B cell (primary cell): Measurements from ENCODE around the gene VSIG10. TPM values are rescaled to one million over a fixed set of nuclear protein-coding genes. Genes with fewer than 3 reads are reported as not detected.

Source experiments
- ATAC-seq: fragments of 200-7000 bp; cut with Tn5 transposase; one replicate; pipeline ENCODE4 v1.10.0; 2021; ENCODE audit warnings: low read depth, mild to moderate bottlenecking, moderate number of reproducible peaks, moderate library complexity
- CTCF ChIA-PET: fragments of 350-600 bp; sonication (Branson Sonifier 250); formaldehyde crosslinking; loops from one replicate; lab custom pipeline; 2021; ENCODE audit warnings: antibody characterized with exemption, inconsistent platforms; lab: Charles Lee
- POLR2A ChIA-PET: fragments of 350-600 bp; sonication (Branson Sonifier 250); formaldehyde crosslinking; loops from one replicate; lab custom pipeline; 2021; ENCODE audit warnings: antibody characterized with exemption; lab: Charles Lee
- DNase-seq: peaks from one replicate; pipeline ENCODE4 v3.0.0; 2013
- H2AFZ ChIP-seq: 2 replicates; pipeline ENCODE4 v1.6.1; 2012; ENCODE audit warnings: mild to moderate bottlenecking, low read depth, low read length; ENCODE audit not compliant: insufficient read depth, poor library complexity, severe bottlenecking
- H3K27ac ChIP-seq, 2 donors: 1 replicate in 1 of 2; 2 replicates in 1 of 2; pipeline ENCODE4 v1.5.1; 2012 to 2013; ENCODE audit warnings: low read length in 2 of 2, mild to moderate bottlenecking in 2 of 2, moderate library complexity in 1 of 2
- H3K27me3 ChIP-seq, 4 experiments: fragments of 200-600 bp in 1 of 4; sonication (generic) in 1 of 4; replicated peaks in 1 of 4; 1 replicate in 2 of 4; 2 replicates in 2 of 4; pipeline versions ENCODE4 v1.6.1 to v1.7.0; 2013 to 2016; ENCODE audit warnings: low read length in 3 of 4, mild to moderate bottlenecking in 2 of 4, mixed read lengths in 1 of 4, moderate library complexity in 1 of 4; ENCODE audit not compliant: insufficient read depth in 4 of 4, control insufficient read depth in 3 of 4; ENCODE audit errors: control extremely low read depth in 1 of 4
- H3K36me3 ChIP-seq, 2 experiments: replicated peaks in 1 of 2; 1 replicate in 1 of 2; 2 replicates in 1 of 2; pipeline versions ENCODE4 v1.6.1 to v1.7.1; 2013; ENCODE audit warnings: low read length in 1 of 2; ENCODE audit not compliant: insufficient read depth in 2 of 2, control insufficient read depth in 1 of 2; ENCODE audit errors: control extremely low read depth in 1 of 2, extremely low read depth in 1 of 2
- H3K4me1 ChIP-seq, 2 donors: fragments of 200-600 bp in 1 of 2; sonication (generic) in 1 of 2; 1 replicate in 1 of 2; 2 replicates in 1 of 2; pipeline versions ENCODE4 v1.5.1 to v1.6.1; 2013 to 2017; ENCODE audit warnings: low read length in 2 of 2; ENCODE audit not compliant: control insufficient read depth in 2 of 2, insufficient read depth in 2 of 2
- H3K4me2 ChIP-seq: replicated peaks from 2 replicates; pipeline ENCODE3; 2012; ENCODE audit warnings: mild to moderate bottlenecking, low read depth, low read length; ENCODE audit not compliant: poor library complexity, severe bottlenecking
- H3K4me3 ChIP-seq, 5 experiments: fragments of 200-600 bp in 1 of 5; sonication (generic) in 1 of 5; 1 replicate in 3 of 5; 2 replicates in 2 of 5; pipeline versions ENCODE4 v1.5.1 to v1.7.0; 2011 to 2016; ENCODE audit warnings: low read length in 4 of 5, mild to moderate bottlenecking in 4 of 5, low read depth in 2 of 5, control low read depth in 1 of 5, moderate library complexity in 1 of 5; ENCODE audit not compliant: insufficient read depth in 1 of 5; ENCODE audit errors: control extremely low read depth in 1 of 5, extremely low read depth in 1 of 5
- H3K79me2 ChIP-seq: fragments of 200-600 bp; sonication (generic); one replicate; pipeline ENCODE4 v1.6.0; 2016; ENCODE audit warnings: low read length; ENCODE audit not compliant: control insufficient read depth, insufficient read depth
- H3K9ac ChIP-seq: fragments of 200-600 bp; sonication (generic); 2 replicates; pipeline ENCODE4 v1.6.1; 2017; ENCODE audit warnings: mild to moderate bottlenecking, low read length, moderate library complexity
- H3K9me3 ChIP-seq, 3 donors: one replicate each; pipeline versions ENCODE4 v1.6.1 to v1.7.1; 2013; ENCODE audit warnings: low read length in 2 of 3; ENCODE audit not compliant: control insufficient read depth in 2 of 3, insufficient read depth in 1 of 3; ENCODE audit errors: control extremely low read depth in 1 of 3
- H4K20me1 ChIP-seq: 2 replicates; pipeline ENCODE4 v1.6.0; 2012; ENCODE audit warnings: mild to moderate bottlenecking, low read length; ENCODE audit not compliant: insufficient read depth, control insufficient read depth, poor library complexity, severe bottlenecking
- H3K27ac Mint-ChIP-seq: one replicate; pipeline ENCODE4 v1.8.0; 2021; ENCODE audit warnings: mixed read lengths
- H3K27me3 Mint-ChIP-seq: one replicate; pipeline ENCODE4 v1.8.0; 2021; ENCODE audit warnings: mixed read lengths
- H3K4me1 Mint-ChIP-seq: one replicate; pipeline ENCODE4 v1.8.0; 2021; ENCODE audit warnings: mixed read lengths
- H3K4me3 Mint-ChIP-seq: one replicate; pipeline ENCODE4 v1.8.0; 2021; ENCODE audit warnings: mixed read lengths
- H3K9me3 Mint-ChIP-seq: one replicate; pipeline ENCODE4 v1.8.0; 2022; ENCODE audit warnings: mixed read lengths; ENCODE audit not compliant: insufficient read depth
- CTCF ChIP-seq: fragments of 200-600 bp; IDR thresholded peaks from one replicate; pipeline ENCODE4 v1.8.0; 2022; ENCODE audit warnings: antibody characterized with exemption, mild to moderate bottlenecking
- EZH2 ChIP-seq: IDR thresholded peaks from 2 replicates; pipeline ENCODE4 v1.6.1; 2012; ENCODE audit warnings: borderline replicate concordance, low read depth, mild to moderate bottlenecking, moderate library complexity, low read length; ENCODE audit not compliant: insufficient read depth, poor library complexity, severe bottlenecking
- WGBS: methylation state at CpG from one replicate; pipeline ENCODE4 v1.1.5; 2013; ENCODE audit warnings: missing lambda C conversion rate; ENCODE audit not compliant: insufficient coverage; 5-methylcytosine and 5-hydroxymethylcytosine counted together
- intact Hi-C: fragments of 100-400 bp; cut with micrococcal nuclease; formaldehyde crosslinking; loops from one replicate; pipeline ENCODE4 v1.10.0; 2022
- polyA plus RNA-seq: library from polyadenylated mRNA; depleted of rRNA; stranded (reverse); fragments of >200 nt; gene quantifications from 2 replicates; pipeline ENCODE4 v1.2.3, GENCODE V29; 2012
- total RNA-seq, 2 donors: library from RNA; stranded (reverse); fragments of 120-200 nt in 1 of 2; gene quantifications; 1 replicate in 1 of 2; 2 replicates in 1 of 2; pipeline versions ENCODE4 v1.2.3 to v1.2.4, GENCODE V29; 2013 to 2022

The VSIG10 gene
- total and polyA plus RNA-seq, 2 donors (not counting 1 experiment from before 2014, with no cell fraction given): 0.34 to 2.6 TPM

DNA sequence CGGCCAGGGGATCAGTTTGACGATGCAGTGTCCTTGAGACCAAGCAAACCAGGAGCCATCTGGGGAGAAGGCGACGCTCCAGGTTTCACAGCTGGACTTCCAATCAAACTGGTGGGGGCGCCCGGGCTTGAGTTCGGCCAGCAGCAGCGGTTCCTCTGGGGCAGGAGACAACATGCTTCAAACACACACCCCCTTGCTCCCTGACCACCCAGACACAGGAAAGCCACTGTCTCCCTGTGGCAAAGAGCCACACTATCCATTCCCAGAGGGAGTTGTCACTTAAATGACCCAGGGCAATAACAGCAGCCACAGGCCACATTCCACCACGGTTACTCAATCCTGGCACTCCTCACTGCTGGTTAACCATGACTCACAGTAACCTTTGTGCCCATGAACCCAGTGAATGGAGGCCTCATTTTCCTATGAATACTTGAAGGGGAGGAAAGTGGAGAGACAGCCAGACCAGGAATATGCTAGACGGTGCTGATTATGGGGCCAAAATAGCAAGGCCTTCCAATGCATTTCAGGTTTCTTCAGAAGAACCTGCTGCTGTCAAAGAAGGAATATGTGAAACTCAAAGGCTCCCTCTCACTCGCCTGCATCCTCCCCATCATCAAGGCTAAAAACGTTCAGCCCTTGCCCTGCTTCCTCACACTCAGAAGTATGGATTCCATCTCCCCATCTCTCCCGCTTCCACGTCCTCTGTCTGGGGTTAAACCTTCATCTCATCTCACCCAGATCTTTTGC, 51.3 kb downstream of the VSIG10 start:
- peaks cover 0 to 4% (median 0%) of the 10 kb centered on the region in 3 donors for H3K9me3 ChIP-seq
- H3K4me2 ChIP-seq: no peak overlapping the region
- H3K4me3 ChIP-seq: no peak overlapping the region
- POLR2A ChIA-PET: no interaction called here
- H4K20me1 ChIP-seq: peaks cover 7% of the 10 kb centered on the region
- H3K36me3 ChIP-seq: peaks cover 2 to 6% of the 10 kb centered on the region in 2 experiments
- Mint-ChIP-seq H3K4me3 (no peak overlapping the region), H3K27me3 (no peaks in the 10 kb centered on the region), H3K27ac (no peak overlapping the region), H3K4me1 (peaks cover 10% of the 10 kb centered on the region), H3K9me3 (no peaks in the 10 kb centered on the region)
- DNase-seq (no peak), ATAC-seq (no peak)
- H3K27ac ChIP-seq: no peak overlapping the region
- TF ChIP-seq CTCF (no peak), EZH2 (no peak)
- intact Hi-C loops: no loop called here
- H2AFZ ChIP-seq: no peak overlapping the region
- peaks cover 4% of the 10 kb centered on the region for H3K79me2 ChIP-seq
- H3K9ac ChIP-seq: no peak overlapping the region
- CTCF ChIA-PET: interaction anchor here (1.0 to 1.5 kb wide), 2 partner anchors 9 to 12 kb away, joined by 3 to 7 read pairs; partner anchors contain the start of gene WSB2
- H3K4me1 ChIP-seq: no peaks in the 10 kb centered on the region
- WGBS: 95% methylated on average over 13 of the region's 14 CpGs
- H3K27me3 ChIP-seq: no peaks in the 10 kb centered on the region
